ENCODE results near the gene ZNF821.
"Not testable (repeated sequence)": the region's sequence is repeated elsewhere in the genome, so short reads cannot be mapped to it uniquely, and the experiment has no call there.

Gene ZNF821

DNA sequence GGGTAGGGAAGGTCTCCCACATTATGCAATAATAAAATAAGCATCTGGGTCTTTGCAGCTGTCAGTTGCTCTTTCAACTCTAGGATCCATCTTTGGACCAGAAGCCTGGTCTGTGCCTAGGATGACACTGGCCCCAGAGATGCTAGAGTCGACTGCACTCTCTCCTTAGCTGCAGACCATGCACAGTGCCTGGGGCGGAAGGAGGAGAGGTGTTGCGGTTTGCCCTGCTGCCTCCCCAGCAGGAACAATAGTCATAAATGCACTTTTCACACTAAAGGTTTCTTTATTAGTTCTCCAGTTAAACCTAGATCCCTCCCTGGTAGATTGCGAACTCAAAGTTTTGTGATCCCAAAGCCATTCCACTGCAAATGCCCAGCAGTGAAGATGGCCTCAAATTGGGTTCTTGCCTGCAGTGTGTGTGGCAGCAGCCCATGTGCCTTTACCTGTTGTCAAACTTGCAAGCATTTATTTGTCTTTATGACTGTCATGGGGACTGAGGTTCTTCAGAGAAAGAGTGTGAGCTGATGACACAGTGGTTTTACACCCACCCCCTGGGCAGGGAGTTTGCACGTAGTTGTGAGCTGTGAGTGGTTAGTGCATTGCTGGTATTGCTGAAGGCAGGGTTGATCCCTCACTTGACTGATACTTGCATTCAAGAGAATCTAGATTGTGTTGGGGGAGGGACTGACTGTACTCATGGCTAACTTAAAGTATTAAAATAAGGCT lies 27.9 kb downstream of the ZNF821 start:
- no peak for DNase-seq

DNA sequence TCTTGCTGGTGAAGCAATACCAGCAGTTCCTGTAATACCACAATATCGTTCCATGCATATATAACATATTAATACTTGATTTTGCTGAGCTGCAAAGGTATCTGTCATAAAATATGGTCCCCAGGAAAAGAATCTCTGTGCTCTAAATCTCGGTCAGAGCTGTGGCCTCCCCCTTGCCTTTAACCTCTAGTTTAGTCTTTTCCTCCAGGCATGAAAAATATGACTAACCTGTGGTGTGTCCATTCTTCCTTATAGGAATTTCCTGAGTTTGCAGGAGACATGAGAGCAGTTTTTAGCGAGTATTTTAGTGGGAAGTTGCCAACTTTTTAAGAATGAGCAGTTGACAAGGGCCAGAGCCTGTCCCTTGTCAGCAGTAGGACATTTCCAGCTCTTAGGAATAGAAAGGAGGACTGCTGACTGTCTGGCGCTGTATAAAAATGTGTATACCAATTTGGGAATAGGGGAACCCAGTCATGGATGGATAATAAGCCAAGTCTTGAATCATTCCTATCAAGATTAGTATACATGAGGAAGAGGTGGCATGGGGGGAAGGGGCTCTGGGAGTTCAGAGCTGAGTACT lies 29.5 kb downstream of the ZNF821 start:
- no peak for DNase-seq

DNA sequence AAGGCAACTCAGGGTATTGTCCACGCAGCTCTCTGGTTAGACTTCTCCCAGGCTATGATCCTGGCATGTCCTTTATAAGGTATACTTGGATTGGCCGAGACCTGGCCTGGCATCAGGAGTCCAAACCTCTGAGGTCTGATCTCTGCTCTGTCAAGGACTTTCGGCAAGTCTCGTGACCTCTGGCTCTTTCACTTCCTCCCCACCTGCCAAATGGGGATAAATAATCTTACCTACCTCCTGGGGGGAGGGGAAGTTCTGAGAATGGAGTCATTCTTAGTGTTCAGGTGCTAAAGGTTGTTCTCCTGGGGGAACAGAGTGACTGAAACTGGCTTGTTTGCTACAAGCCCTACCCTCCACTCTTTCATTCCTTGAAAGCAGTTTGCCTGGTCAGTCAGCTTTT lies 30.6 kb downstream of the ZNF821 start:
- DNase-seq = no peak

GRCh38 chr16:71852561-71852960 lies 31.4 kb downstream of the ZNF821 start:
- no peak for DNase-seq

GRCh38 chr16:71852158-71852557 lies 31.8 kb downstream of the ZNF821 start:
- no peak for DNase-seq

GRCh38 chr16:71851746-71852145 lies 32.2 kb downstream of the ZNF821 start:
- DNase-seq = no peak

DNA sequence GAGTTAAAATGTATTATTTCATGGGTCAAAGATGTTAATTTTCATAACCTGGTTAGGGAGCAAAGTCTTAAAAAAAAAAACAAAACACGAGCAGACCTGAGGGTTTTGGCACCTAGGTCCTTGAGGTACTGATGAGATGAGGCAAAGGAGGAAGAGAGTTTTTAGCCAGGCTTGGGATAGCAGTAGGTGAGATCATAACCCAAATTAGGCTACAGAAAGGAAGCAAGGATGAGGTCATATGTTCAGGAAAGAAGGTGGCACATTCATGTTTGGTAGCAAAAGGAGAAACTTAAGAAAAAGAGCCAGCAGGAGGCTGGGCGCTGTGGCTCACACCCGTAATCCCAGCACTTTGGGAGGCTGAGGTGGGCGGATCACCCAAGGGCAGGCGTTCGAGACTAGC lies 35.4 kb downstream of the ZNF821 start:
- DNase-seq = no peak

DNA sequence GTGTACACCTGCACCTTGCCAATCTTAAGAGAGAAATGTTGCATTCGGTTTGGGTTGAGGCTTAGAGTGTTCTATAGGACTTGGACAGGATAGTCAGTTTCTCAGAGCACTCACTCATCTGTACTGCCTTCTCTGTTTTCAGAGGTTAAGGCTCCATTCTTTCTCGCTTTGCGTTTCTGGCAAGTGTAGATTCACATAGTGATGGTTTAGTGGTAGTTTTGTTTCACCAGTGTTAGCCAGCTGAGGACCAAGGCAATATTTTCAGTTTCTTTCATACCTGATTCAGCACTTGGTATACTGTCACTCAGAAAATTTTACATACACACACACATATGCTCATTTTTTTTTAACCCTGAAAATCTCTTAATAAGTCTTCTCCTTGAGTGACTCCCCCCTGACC lies 36.9 kb downstream of the ZNF821 start:
- DNase-seq = no peak

- no peak for DNase-seq
These were observed 37.6 kb downstream of the ZNF821 start for GRCh38 chr16:71846431-71846830.

- peak; percentile 89 for DNase-seq
These were observed 38.1 kb downstream of the ZNF821 start, which contains the start of gene ATXN1L for GRCh38 chr16:71845639-71846430. Gene ATXN1L, plus strand, starts transcription at chr16:71845976. Its CDS starts 3,765 bp downstream, at chr16:71849741.

DNA sequence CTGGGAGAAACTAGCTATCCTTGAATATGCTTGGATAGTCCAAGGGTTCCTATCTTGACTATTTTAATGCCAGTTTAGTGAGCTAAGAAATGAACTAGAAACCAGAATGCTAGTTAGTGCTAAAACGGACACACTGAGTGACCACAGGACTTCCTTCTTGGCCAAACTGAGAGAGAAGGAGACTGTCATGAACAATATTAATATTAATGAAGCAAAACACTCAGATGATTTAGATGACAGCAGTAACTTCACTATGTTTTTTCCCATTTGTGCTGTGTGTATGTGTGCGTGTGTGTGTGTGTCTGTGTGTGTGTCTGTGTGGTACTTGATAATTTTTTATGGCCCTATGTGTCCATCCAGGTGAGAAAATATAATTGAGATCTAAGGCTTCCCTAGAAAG lies 40.4 kb downstream of the ZNF821 start:
- DNase-seq = no peak

GRCh38 chr16:71840052-71840451 lies 43.9 kb downstream of the ZNF821 start:
- DNase-seq = no peak

GRCh38 chr16:71837150-71837549 lies 46.8 kb downstream of the ZNF821 start:
- no peak for DNase-seq

GRCh38 chr16:71834291-71834690 lies 49.7 kb downstream of the ZNF821 start:
- DNase-seq = no peak

DNA sequence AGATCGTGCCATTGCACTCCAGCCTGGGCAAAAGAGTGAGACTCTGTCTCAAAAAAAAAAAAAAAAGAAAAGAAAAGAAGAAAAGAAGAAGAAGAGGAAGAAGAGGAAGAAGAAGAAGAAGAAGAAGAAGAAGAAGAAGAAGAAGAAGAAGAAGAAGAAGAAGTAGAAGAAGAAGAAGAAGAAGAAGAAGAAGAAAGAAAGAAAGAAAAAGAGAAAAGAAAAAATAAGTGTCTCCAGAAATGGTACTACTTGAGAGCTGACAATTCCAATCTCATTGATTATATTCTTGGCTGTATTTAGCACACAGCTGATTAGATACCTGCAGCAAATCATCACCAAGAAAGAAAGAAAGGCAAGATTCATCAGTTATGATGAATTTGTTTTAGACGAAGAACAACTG lies 51.9 kb downstream of the ZNF821 start:
- not testable (repeated sequence) for DNase-seq

- not testable (repeated sequence) for DNase-seq
These were observed 52.3 kb downstream of the ZNF821 start for GRCh38 chr16:71831698-71832097.

GRCh38 chr16:71830359-71830758 lies 53.6 kb downstream of the ZNF821 start:
- DNase-seq = no peak

DNA sequence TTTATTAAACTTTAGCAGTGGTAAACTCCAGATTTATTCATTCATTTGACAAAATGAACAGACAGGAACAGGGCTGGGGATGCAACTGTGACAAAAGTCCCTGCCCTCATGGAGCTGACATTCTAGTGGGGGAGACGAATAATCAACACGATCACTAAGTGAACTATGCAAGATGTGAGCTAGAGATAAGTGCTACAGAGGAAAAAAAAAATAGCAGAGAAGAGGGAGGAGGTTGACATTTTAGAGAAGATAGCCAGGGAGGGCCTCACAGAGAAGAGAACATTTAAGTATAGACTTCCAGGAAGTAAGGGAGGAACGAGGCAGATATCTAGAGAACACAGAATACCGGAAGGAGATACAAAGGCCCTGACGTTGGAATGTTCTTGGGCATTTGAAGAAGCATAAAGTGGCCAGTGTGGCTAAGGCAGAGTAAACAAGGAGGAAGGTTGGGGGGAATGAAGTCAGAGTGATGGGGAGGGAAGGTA lies 57.4 kb downstream of the ZNF821 start:
- DNase-seq = no peak

DNA sequence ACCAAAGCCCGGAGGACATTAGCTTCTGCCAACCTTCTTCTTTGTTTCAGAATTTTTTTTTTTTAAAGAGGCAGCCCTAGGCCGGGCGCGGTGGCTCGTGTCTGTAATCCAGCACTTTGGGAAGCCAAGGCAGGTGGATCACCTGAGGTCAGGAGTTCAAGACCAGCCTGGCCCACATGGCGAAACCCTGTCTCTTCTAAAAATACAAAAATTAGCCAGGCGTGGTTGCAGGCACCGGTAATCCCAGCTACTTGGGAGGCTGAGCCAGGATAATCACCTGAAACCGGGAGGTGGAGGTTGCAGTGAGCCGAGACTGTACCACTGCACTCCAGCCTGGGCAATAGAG lies 66.9 kb downstream of the ZNF821 start:
- not testable (repeated sequence) for DNase-seq

DNA sequence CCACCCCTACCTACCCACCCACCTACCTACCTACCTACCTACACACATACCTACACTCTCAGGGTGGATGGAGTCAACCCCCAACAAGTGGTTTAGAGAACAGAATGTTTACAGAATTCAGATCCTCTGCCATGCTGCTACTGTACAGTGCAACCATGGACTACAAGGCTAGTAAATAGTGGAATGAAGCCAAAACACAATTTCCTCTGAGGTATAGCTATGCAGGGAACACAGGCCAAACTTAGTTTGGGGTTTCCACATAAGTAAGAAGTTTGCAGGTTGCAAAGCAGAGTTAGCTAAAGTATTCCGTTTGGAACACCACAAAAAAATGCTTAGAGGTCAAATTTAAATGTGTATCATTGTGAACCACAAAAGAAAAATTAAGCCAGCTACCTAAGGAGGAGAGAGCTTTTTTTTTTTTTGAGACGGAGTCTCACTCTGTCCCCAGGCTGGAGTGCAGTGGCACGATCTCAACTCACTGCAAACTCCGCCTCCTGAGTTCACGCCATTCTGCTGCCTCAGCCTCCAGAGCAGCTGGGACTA lies 72.7 kb downstream of the ZNF821 start:
- no peak for DNase-seq

GRCh38 chr16:71810155-71810530 lies 73.8 kb downstream of the ZNF821 start:
- DNase-seq = not testable (repeated sequence)
